Endothelial cell (in vitro differentiated cells): ENCODE measurements around the gene BCHE. TPM values are rescaled to one million over a fixed set of nuclear protein-coding genes. Genes with fewer than 3 reads are reported as not detected.

Experiments
- DNase-seq: peaks from one replicate; pipeline ENCODE4 v3.0.0; 2021; ENCODE audit warnings: low spot score
- H3K27ac Mint-ChIP-seq: one replicate; pipeline ENCODE4 v1.8.0; 2021; ENCODE audit warnings: mixed read lengths, inconsistent platforms; ENCODE audit not compliant: unreplicated experiment
- H3K27me3 Mint-ChIP-seq: one replicate; pipeline ENCODE4 v1.8.0; 2021; ENCODE audit warnings: mild to moderate bottlenecking, moderate library complexity, mixed read lengths, inconsistent platforms; ENCODE audit not compliant: unreplicated experiment
- H3K36me3 Mint-ChIP-seq: one replicate; pipeline ENCODE4 v1.8.0; 2021; ENCODE audit warnings: mild to moderate bottlenecking, low read depth, mixed read lengths, inconsistent platforms; ENCODE audit not compliant: unreplicated experiment
- H3K4me1 Mint-ChIP-seq: one replicate; pipeline ENCODE4 v1.8.0; 2021; ENCODE audit warnings: mild to moderate bottlenecking, mixed read lengths, inconsistent platforms; ENCODE audit not compliant: unreplicated experiment
- H3K4me3 Mint-ChIP-seq: one replicate; pipeline ENCODE4 v1.8.0; 2021; ENCODE audit warnings: mild to moderate bottlenecking, mixed read lengths, inconsistent platforms; ENCODE audit not compliant: unreplicated experiment
- H3K9me3 Mint-ChIP-seq: one replicate; pipeline ENCODE4 v1.8.0; 2021; ENCODE audit warnings: mixed read lengths, inconsistent platforms; ENCODE audit not compliant: unreplicated experiment
- CTCF ChIP-seq: fragments of 200-600 bp; sonication (generic); IDR thresholded peaks from one replicate; pipeline ENCODE4 v1.5.0; 2021; ENCODE audit warnings: antibody characterized with exemption; ENCODE audit not compliant: unreplicated experiment
- total RNA-seq: library from RNA; stranded (reverse); fragmentation: NEBNext Ultra II Directional; extraction: Animal tissue kit (Norgen Biotek cat#: 25700); gene quantifications from one replicate; pipeline ENCODE4 v1.2.1, GENCODE V29; 2021; ENCODE audit not compliant: unreplicated experiment

The BCHE gene
- total RNA-seq, 1 donor from 2014 or later: 3.1 TPM

GRCh38 chr3:165805946-165806561 is 31.2 kb downstream of the BCHE start:
- no peaks in the 10 kb centered on the region for H3K36me3 Mint-ChIP-seq
- H3K4me1 Mint-ChIP-seq: no peaks in the 10 kb centered on the region
- no peaks in the 10 kb centered on the region for H3K9me3 Mint-ChIP-seq
- H3K4me3 Mint-ChIP-seq: no peak overlapping the region
- H3K27ac Mint-ChIP-seq: no peak overlapping the region
- H3K27me3 Mint-ChIP-seq: no peaks in the 10 kb centered on the region
- TF ChIP-seq CTCF: no peak
- DNase-seq: no peak

GRCh38 chr3:165803471-165803870 is 33.8 kb downstream of the BCHE start:
- no peak for TF ChIP-seq CTCF
- H3K36me3 Mint-ChIP-seq: no peaks in the 10 kb centered on the region
- no peaks in the 10 kb centered on the region for H3K9me3 Mint-ChIP-seq
- H3K4me3 Mint-ChIP-seq: no peak overlapping the region
- H3K4me1 Mint-ChIP-seq: no peaks in the 10 kb centered on the region
- no peaks in the 10 kb centered on the region for H3K27me3 Mint-ChIP-seq
- DNase-seq: no peak
- no peak overlapping the region for H3K27ac Mint-ChIP-seq

- DNase-seq: no peak
- H3K4me1 Mint-ChIP-seq: no peaks in the 10 kb centered on the region
- no peak overlapping the region for H3K4me3 Mint-ChIP-seq
- no peaks in the 10 kb centered on the region for H3K27me3 Mint-ChIP-seq
- H3K36me3 Mint-ChIP-seq: no peaks in the 10 kb centered on the region
- TF ChIP-seq CTCF: no peak
- H3K27ac Mint-ChIP-seq: no peak overlapping the region
- no peaks in the 10 kb centered on the region for H3K9me3 Mint-ChIP-seq
Measured at GRCh38 chr3:165800970-165801369, 36.3 kb downstream of the BCHE start.

- no peak for DNase-seq
- no peaks in the 10 kb centered on the region for H3K9me3 Mint-ChIP-seq
- no peaks in the 10 kb centered on the region for H3K36me3 Mint-ChIP-seq
- H3K4me3 Mint-ChIP-seq: no peak overlapping the region
- no peaks in the 10 kb centered on the region for H3K27me3 Mint-ChIP-seq
- no peak overlapping the region for H3K27ac Mint-ChIP-seq
- no peak for TF ChIP-seq CTCF
- H3K4me1 Mint-ChIP-seq: no peaks in the 10 kb centered on the region
Measured at GRCh38 chr3:165799026-165799425, 38.2 kb downstream of the BCHE start.

GRCh38 chr3:165797551-165797950 is 39.7 kb downstream of the BCHE start:
- TF ChIP-seq CTCF: no peak
- H3K4me3 Mint-ChIP-seq: no peak overlapping the region
- no peaks in the 10 kb centered on the region for H3K4me1 Mint-ChIP-seq
- no peak overlapping the region for H3K27ac Mint-ChIP-seq
- no peaks in the 10 kb centered on the region for H3K9me3 Mint-ChIP-seq
- H3K27me3 Mint-ChIP-seq: no peaks in the 10 kb centered on the region
- no peak for DNase-seq
- H3K36me3 Mint-ChIP-seq: no peaks in the 10 kb centered on the region
